SKM-1 treated with dmso at 0.1 percent for 144 hours (cell line): ENCODE data around the gene UBE2Q1.

Experiments used
- DNase-seq: peaks from one replicate; lab custom pipeline; 2025; ENCODE audit not compliant: unreplicated experiment; lab: John Stamatoyannopoulos, UW

UBE2Q1 gene

GRCh38 chr1:154512760-154513159 is 45.7 kb downstream of the UBE2Q1 start:
- no peak for DNase-seq

GRCh38 chr1:154503898-154504297 is 54.6 kb downstream of the UBE2Q1 start:
- DNase-seq, result no peak

GRCh38 chr1:154502744-154503115 is 55.7 kb downstream of the UBE2Q1 start:
- DNase-seq, result no peak

GRCh38 chr1:154502066-154502743 is 56.3 kb downstream of the UBE2Q1 start, which contains the start of the genes SHE and TDRD10:
SHE (minus strand) TSS chr1:154502412; CDS start chr1:154502026, 386 bp downstream.
TDRD10 (plus strand) TSS chr1:154502219; CDS start chr1:154506904, 4,685 bp downstream.
- DNase-seq, result no peak

GRCh38 chr1:154501423-154502065 is 56.9 kb downstream of the UBE2Q1 start:
- no peak for DNase-seq

- no peak for DNase-seq
Measured at GRCh38 chr1:154500533-154500932, 57.9 kb downstream of the UBE2Q1 start.

GRCh38 chr1:154499446-154499845 is 59.0 kb downstream of the UBE2Q1 start:
- DNase-seq, result no peak
